HG02870 (cell line): ENCODE results near the gene PHAX.
"Not testable (repeated sequence)": the region's sequence is repeated elsewhere in the genome, so short reads cannot be mapped to it uniquely, and the experiment has no call there.

ENCODE experiments used
- ATAC-seq: cut with Tn5 transposase; IDR thresholded peaks from one replicate; pipeline ENCODE4 v1.9.1; 2021; ENCODE audit warnings: mild to moderate bottlenecking, moderate library complexity; ENCODE audit not compliant: unreplicated experiment

The PHAX gene

GRCh38 chr5:126600631-126601511 lies at the start of gene PHAX:
Gene PHAX (plus strand): TSS chr5:126600947. CDS start chr5:126600963, 16 bp downstream.
- peak; percentile 91 for ATAC-seq

- ATAC-seq: no peak
These were observed 48.1 kb upstream of the PHAX start for GRCh38 chr5:126552614-126553013.

GRCh38 chr5:126555101-126555500 lies 45.6 kb upstream of the PHAX start:
- not testable (repeated sequence) for ATAC-seq

GRCh38 chr5:126561908-126562307 lies 38.8 kb upstream of the PHAX start:
- ATAC-seq: no peak

GRCh38 chr5:126562823-126563222 lies 37.9 kb upstream of the PHAX start:
- ATAC-seq: peak; percentile 97

GRCh38 chr5:126568206-126568755 lies 32.5 kb upstream of the PHAX start:
- ATAC-seq: no peak

- ATAC-seq: no peak
These were observed 25.1 kb upstream of the PHAX start for GRCh38 chr5:126575644-126576043.

GRCh38 chr5:126576974-126577373 lies 23.8 kb upstream of the PHAX start:
- no peak for ATAC-seq

- ATAC-seq: no peak
These were observed 23.3 kb upstream of the PHAX start for GRCh38 chr5:126577415-126577814.

- ATAC-seq: no peak
These were observed 21.0 kb upstream of the PHAX start for GRCh38 chr5:126579716-126580115.

- ATAC-seq: no peak
These were observed 17.0 kb upstream of the PHAX start for GRCh38 chr5:126583761-126584160.

GRCh38 chr5:126587551-126588390 lies 13.0 kb upstream of the PHAX start:
- ATAC-seq: no peak

- no peak for ATAC-seq
These were observed 11.0 kb upstream of the PHAX start for GRCh38 chr5:126589536-126590297.

GRCh38 chr5:126591549-126591948 lies 9.2 kb upstream of the PHAX start:
- no peak for ATAC-seq

- peak; percentile 80 for ATAC-seq
These were observed 5.8 kb upstream of the PHAX start, which contains the start of gene ALDH7A1 for GRCh38 chr5:126594748-126595485. Gene ALDH7A1 (minus strand): TSS chr5:126595219. CDS start chr5:126595198, 21 bp downstream.

- ATAC-seq: peak; percentile 20
These were observed 5.2 kb upstream of the PHAX start for GRCh38 chr5:126595486-126596083.

GRCh38 chr5:126597156-126597555 lies 3.6 kb upstream of the PHAX start:
- no peak for ATAC-seq

GRCh38 chr5:126599499-126599898 lies 1.2 kb upstream of the PHAX start:
- no peak for ATAC-seq

- ATAC-seq: not testable (repeated sequence)
These were observed 646 bp upstream of the PHAX start for GRCh38 chr5:126599971-126600630.
